Measurements from ENCODE around the gene CAMSAP1. TPM values are rescaled to one million over a fixed set of nuclear protein-coding genes. Genes with fewer than 3 reads are reported as not detected.
"Not testable (repeated sequence)": the region's sequence is repeated elsewhere in the genome, so short reads cannot be mapped to it uniquely, and the experiment has no call there.

The CAMSAP1 gene
- total RNA-seq, 2 experiments from 2014 or later, result 19.9 to 21.8 TPM

GRCh38 chr9:135919318-135919890, 12.1 kb upstream of the CAMSAP1 start:
- Mint-ChIP-seq H3K9me3 (peaks cover 36% of the 10 kb centered on the region), H3K27me3 (no peaks in the 10 kb centered on the region), H3K27ac (no peak overlapping the region), H3K36me3 (peaks cover 38% of the 10 kb centered on the region), H3K4me1 (peaks cover 3% of the 10 kb centered on the region), H3K4me3 (no peak overlapping the region)
- DNase-seq, result no peak

GRCh38 chr9:135916227-135916626, 8.9 kb upstream of the CAMSAP1 start:
- H3K4me1 Mint-ChIP-seq, H3K27me3 Mint-ChIP-seq, H3K27ac Mint-ChIP-seq, DNase-seq, H3K4me3 Mint-ChIP-seq: not testable (repeated sequence)
- Mint-ChIP-seq H3K9me3 (peaks cover 44% of the 10 kb centered on the region), H3K36me3 (peaks cover 69% of the 10 kb centered on the region)

- Mint-ChIP-seq H3K27ac (no peak overlapping the region), H3K4me1 (peaks cover 7% of the 10 kb centered on the region), H3K4me3 (no peak overlapping the region), H3K9me3 (peaks cover 44% of the 10 kb centered on the region), H3K36me3 (peaks cover 82% of the 10 kb centered on the region), H3K27me3 (no peaks in the 10 kb centered on the region)
- DNase-seq, result no peak
Measured at GRCh38 chr9:135914921-135915320, 7.6 kb upstream of the CAMSAP1 start.

GRCh38 chr9:135911233-135911632, 3.9 kb upstream of the CAMSAP1 start:
- peaks cover 21% of the 10 kb centered on the region for H3K4me1 Mint-ChIP-seq
- H3K4me3 Mint-ChIP-seq, H3K27ac Mint-ChIP-seq, H3K27me3 Mint-ChIP-seq, DNase-seq: not testable (repeated sequence)
- H3K9me3 Mint-ChIP-seq, result peaks cover 26% of the 10 kb centered on the region
- H3K36me3 Mint-ChIP-seq, result peaks cover 74% of the 10 kb centered on the region

- H3K4me3 Mint-ChIP-seq, result no peak overlapping the region
- peaks cover 21% of the 10 kb centered on the region for H3K9me3 Mint-ChIP-seq
- H3K27ac Mint-ChIP-seq, result no peak overlapping the region
- peaks cover 69% of the 10 kb centered on the region for H3K36me3 Mint-ChIP-seq
- DNase-seq, result no peak
- no peaks in the 10 kb centered on the region for H3K27me3 Mint-ChIP-seq
- peaks cover 26% of the 10 kb centered on the region for H3K4me1 Mint-ChIP-seq
Measured at GRCh38 chr9:135910757-135911156, 3.4 kb upstream of the CAMSAP1 start.

- no peak for DNase-seq
- Mint-ChIP-seq H3K27me3 (no peaks in the 10 kb centered on the region), H3K9me3 (peaks cover 16% of the 10 kb centered on the region), H3K4me3 (no peak overlapping the region), H3K4me1 (peaks cover 31% of the 10 kb centered on the region), H3K27ac (no peak overlapping the region), H3K36me3 (peaks cover 65% of the 10 kb centered on the region)
Measured at GRCh38 chr9:135910216-135910615, 2.9 kb upstream of the CAMSAP1 start.

GRCh38 chr9:135909371-135909770, 2.0 kb upstream of the CAMSAP1 start:
- H3K4me1 Mint-ChIP-seq, result peaks cover 33% of the 10 kb centered on the region
- H3K36me3 Mint-ChIP-seq, result peaks cover 65% of the 10 kb centered on the region
- no peaks in the 10 kb centered on the region for H3K27me3 Mint-ChIP-seq
- H3K9me3 Mint-ChIP-seq, result peaks cover 10% of the 10 kb centered on the region
- H3K4me3 Mint-ChIP-seq, result peak overlapping the region; percentile 81
- DNase-seq, result no peak
- no peak overlapping the region for H3K27ac Mint-ChIP-seq

GRCh38 chr9:135908754-135909204, 1.4 kb upstream of the CAMSAP1 start:
- Mint-ChIP-seq H3K36me3 (peaks cover 62% of the 10 kb centered on the region), H3K27me3 (no peaks in the 10 kb centered on the region), H3K27ac (peak overlapping the region; percentile 18), H3K4me3 (peak overlapping the region; percentile 81), H3K4me1 (peaks cover 33% of the 10 kb centered on the region), H3K9me3 (peaks cover 9% of the 10 kb centered on the region)
- no peak for DNase-seq

GRCh38 chr9:135908093-135908753, 877 bp upstream of the CAMSAP1 start:
- H3K9me3 Mint-ChIP-seq, result peaks cover 4% of the 10 kb centered on the region
- H3K36me3 Mint-ChIP-seq, result peaks cover 60% of the 10 kb centered on the region
- peak overlapping the region; percentile 81 for H3K4me3 Mint-ChIP-seq
- H3K4me1 Mint-ChIP-seq, result peaks cover 33% of the 10 kb centered on the region
- DNase-seq, result peak; percentile 24
- H3K27ac Mint-ChIP-seq, result peak overlapping the region; percentile 18
- no peaks in the 10 kb centered on the region for H3K27me3 Mint-ChIP-seq

GRCh38 chr9:135907006-135907430, 328 bp downstream of the CAMSAP1 start:
- Mint-ChIP-seq H3K27ac (no peak overlapping the region), H3K27me3 (no peaks in the 10 kb centered on the region), H3K36me3 (peaks cover 50% of the 10 kb centered on the region), H3K9me3 (peaks cover 4% of the 10 kb centered on the region), H3K4me1 (peaks cover 33% of the 10 kb centered on the region), H3K4me3 (no peak overlapping the region)
- no peak for DNase-seq

- Mint-ChIP-seq H3K36me3 (peaks cover 50% of the 10 kb centered on the region), H3K27me3 (no peaks in the 10 kb centered on the region), H3K4me1 (peaks cover 33% of the 10 kb centered on the region), H3K27ac (peak overlapping the region; percentile 76), H3K9me3 (peaks cover 6% of the 10 kb centered on the region), H3K4me3 (peak overlapping the region; percentile 81)
- peak; percentile 30 for DNase-seq
Measured at GRCh38 chr9:135906291-135907005, 898 bp downstream of the CAMSAP1 start.

- peaks cover 6% of the 10 kb centered on the region for H3K9me3 Mint-ChIP-seq
- H3K27me3 Mint-ChIP-seq, result no peaks in the 10 kb centered on the region
- peaks cover 47% of the 10 kb centered on the region for H3K36me3 Mint-ChIP-seq
- peak overlapping the region; percentile 76 for H3K27ac Mint-ChIP-seq
- peaks cover 31% of the 10 kb centered on the region for H3K4me1 Mint-ChIP-seq
- peak; percentile 67 for DNase-seq
- H3K4me3 Mint-ChIP-seq, result peak overlapping the region; percentile 81
Measured at GRCh38 chr9:135905380-135906258, 1.7 kb downstream of the CAMSAP1 start.

- H3K9me3 Mint-ChIP-seq, result peaks cover 14% of the 10 kb centered on the region
- peaks cover 46% of the 10 kb centered on the region for H3K36me3 Mint-ChIP-seq
- peaks cover 32% of the 10 kb centered on the region for H3K4me1 Mint-ChIP-seq
- no peak overlapping the region for H3K27ac Mint-ChIP-seq
- no peaks in the 10 kb centered on the region for H3K27me3 Mint-ChIP-seq
- H3K4me3 Mint-ChIP-seq, result no peak overlapping the region
- no peak for DNase-seq
Measured at GRCh38 chr9:135903786-135904520, 3.4 kb downstream of the CAMSAP1 start.

- H3K4me1 Mint-ChIP-seq, result peaks cover 31% of the 10 kb centered on the region
- no peak overlapping the region for H3K4me3 Mint-ChIP-seq
- no peaks in the 10 kb centered on the region for H3K27me3 Mint-ChIP-seq
- peaks cover 45% of the 10 kb centered on the region for H3K36me3 Mint-ChIP-seq
- no peak for DNase-seq
- no peak overlapping the region for H3K27ac Mint-ChIP-seq
- peaks cover 15% of the 10 kb centered on the region for H3K9me3 Mint-ChIP-seq
Measured at GRCh38 chr9:135903358-135903656, 4.0 kb downstream of the CAMSAP1 start.
